ENCODE results near the gene RANBP9. TPM values are rescaled to one million over a fixed set of nuclear protein-coding genes. Genes with fewer than 3 reads are reported as not detected.

The RANBP9 gene
- total and polyA plus RNA-seq, 2 of the 13 experiments (the other 11 are each of a cell fraction or from before 2014, with no cell fraction given) = 26.6 to 30.6 TPM

- TF ChIP-seq ZNF703 (CRISPR knock-in tag; IDR thresholded peaks at IDR 0.05; ENCODE audit: borderline replicate concordance) = no peak
- no peak for TF ChIP-seq DNMT3B (CRISPR knock-in tag; conservative IDR thresholded peaks at IDR 0.05)
- no peak for TF ChIP-seq E2F1 (CRISPR knock-in tag; IDR thresholded peaks at IDR 0.05)
- TF ChIP-seq ZNF652 (CRISPR knock-in tag; IDR thresholded peaks at IDR 0.05; ENCODE audit: borderline replicate concordance, low read depth) = no peak
- TF ChIP-seq NR3C1 (CRISPR knock-in tag; IDR thresholded peaks at IDR 0.05) = no peak
- no peak for TF ChIP-seq NR2F2 (IDR thresholded peaks at IDR 0.05; ENCODE audit: borderline replicate concordance, low read depth)
Measured at GRCh38 chr6:13600036-13600435, 111.6 kb downstream of the RANBP9 start (continued).

GRCh38 chr6:13597073-13597472 lies 114.6 kb downstream of the RANBP9 start:
- no TSS peak for BruUV-seq (replicated peaks)

More at GRCh38 chr6:13597073-13597472, 114.6 kb downstream of the RANBP9 start:
- Histone ChIP-seq H3K4me1 (ENCODE audit: insufficient read depth, low read length) (no peaks in the 10 kb centered on the region), H3K4me2 (ENCODE audit: low read depth, low read length) (no peak overlapping the region), H3K9ac (ENCODE audit: insufficient read depth, low read depth, low read length) (no peak overlapping the region), H3K4me3 (replicated peaks in 1 of 3; ENCODE audit: insufficient read depth in 1 of 3, low read depth in 2 of 3, low read length in 3 of 3) (no peak overlapping the region), H3K27me3 (ENCODE audit: control insufficient read depth in 1 of 2, insufficient read depth in 2 of 2, low read length in 2 of 2) (no peaks in the 10 kb centered on the region), H3K27ac (ENCODE audit: extremely low read length, insufficient read depth, low read length) (no peak overlapping the region), H3K36me3 (replicated peaks in 1 of 2; ENCODE audit: control insufficient read depth in 1 of 2, insufficient read depth in 2 of 2, low read length in 2 of 2) (peaks cover 10 to 41% of the 10 kb centered on the region in 2 experiments), H4K20me1 (ENCODE audit: insufficient read depth, low read length) (no peaks in the 10 kb centered on the region), H3K9me3 (ENCODE audit: low read length) (no peaks in the 10 kb centered on the region), H2AFZ (ENCODE audit: low read length) (no peak overlapping the region), H3K79me2 (ENCODE audit: insufficient read depth, low read length) (no peaks in the 10 kb centered on the region)
- no peak for TF ChIP-seq FOXP4 (CRISPR knock-in tag; IDR thresholded peaks at IDR 0.05)
- TF ChIP-seq ZSCAN5A (CRISPR knock-in tag; IDR thresholded peaks at IDR 0.05; ENCODE audit: borderline replicate concordance) = no peak
- no peak for TF ChIP-seq MLXIP (CRISPR knock-in tag; IDR thresholded peaks at IDR 0.05; ENCODE audit: borderline replicate concordance)
- TF ChIP-seq IRF9 (CRISPR knock-in tag; IDR thresholded peaks at IDR 0.05; ENCODE audit: borderline replicate concordance) = no peak
- no peak for TF ChIP-seq THYN1 (CRISPR knock-in tag; IDR thresholded peaks at IDR 0.05; ENCODE audit: borderline replicate concordance, low read depth)
- no peak for TF ChIP-seq SMAD9 (CRISPR knock-in tag; IDR thresholded peaks at IDR 0.05)
- TF ChIP-seq ARHGAP35 (CRISPR knock-in tag; IDR thresholded peaks at IDR 0.05; ENCODE audit: borderline replicate concordance) = no peak
- no peak for TF ChIP-seq XRCC5 (optimal IDR thresholded peaks at IDR 0.05; ENCODE audit: low read length)
- no peak for TF ChIP-seq ZNF891 (CRISPR knock-in tag; IDR thresholded peaks at IDR 0.05)
- ChIA-PET CTCF (ENCODE audit: low intra/inter-chr PET ratio, low total read pairs) (no interaction called here), POLR2A (no interaction called here)
- in situ Hi-C loops (cut with HindIII; ENCODE audit: extremely low pct_ligation_motif_present, low pct_unique_long_range_greater_than_20kb) = no loop called here
- no peak for DNase-seq (ENCODE audit: low spot score)
- no peak for ATAC-seq
- intact Hi-C loops (cut with micrococcal nuclease; ENCODE audit: unreplicated experiment) = no loop called here
- FAIRE-seq = no peak
- WGBS (ENCODE audit: low lambda C conversion rate) = 96% methylated on average over 4 of the region's 4 CpGs
